Measurements from ENCODE around the gene STN1. TPM values are rescaled to one million over a fixed set of nuclear protein-coding genes. Genes with fewer than 3 reads are reported as not detected.

The STN1 gene
- total and polyA plus RNA-seq, 9 of the 15 experiments (the other 6 are each of a cell fraction or from before 2014, with no cell fraction given), result 9.1 to 19.6 (median 13.8) TPM

DNA sequence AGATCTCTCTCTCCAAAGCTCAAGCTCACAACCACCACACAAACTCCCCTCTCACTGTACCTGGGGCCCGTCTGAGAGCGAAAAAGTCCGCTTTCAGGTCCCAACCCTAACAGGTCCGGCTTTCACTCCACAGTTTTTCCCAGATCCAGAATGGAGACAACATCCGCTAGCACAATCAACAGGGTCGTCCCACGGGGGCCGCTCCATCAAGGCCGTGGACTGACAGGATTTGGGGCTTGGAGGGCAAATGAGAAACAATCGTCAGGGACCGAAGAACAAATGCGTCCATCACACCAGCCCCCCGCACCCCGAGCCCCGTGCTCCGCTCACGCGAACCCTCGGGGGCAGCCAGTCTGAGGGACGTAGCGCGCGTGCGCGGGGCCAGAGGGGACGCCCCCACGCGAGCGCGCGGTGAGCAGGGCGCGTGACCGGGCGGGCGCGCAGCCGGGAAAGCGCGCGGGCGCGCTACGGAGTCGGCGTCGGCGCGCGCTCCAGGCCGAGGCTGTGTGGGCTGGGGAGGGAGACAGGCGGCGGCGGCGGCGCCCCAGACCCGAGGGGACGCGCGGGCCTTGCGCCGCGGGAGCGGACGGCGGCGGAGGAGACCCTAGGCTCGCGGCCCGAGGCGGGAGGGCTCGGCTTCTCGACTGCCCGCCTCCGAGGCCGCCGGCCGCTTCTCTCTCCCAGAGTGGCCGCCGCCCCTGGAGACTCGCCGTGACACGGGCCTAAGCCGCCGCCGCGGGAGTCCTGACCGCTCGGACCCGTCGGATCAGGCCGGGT is 48.9 kb upstream of the STN1 start, which contains the start of gene SLK (continued):
- TF ChIP-seq, protein P1, sequence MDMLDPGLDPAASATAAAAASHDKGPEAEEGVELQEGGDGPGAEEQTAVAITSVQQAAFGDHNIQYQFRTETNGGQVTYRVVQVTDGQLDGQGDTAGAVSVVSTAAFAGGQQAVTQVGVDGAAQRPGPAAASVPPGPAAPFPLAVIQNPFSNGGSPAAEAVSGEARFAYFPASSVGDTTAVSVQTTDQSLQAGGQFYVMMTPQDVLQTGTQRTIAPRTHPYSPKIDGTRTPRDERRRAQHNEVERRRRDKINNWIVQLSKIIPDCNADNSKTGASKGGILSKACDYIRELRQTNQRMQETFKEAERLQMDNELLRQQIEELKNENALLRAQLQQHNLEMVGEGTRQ (CRISPR knock-in tag; IDR thresholded peaks at IDR 0.05), result 0 out of 2 replicates have a peak, but pooled peaks have one; percentile 23
- TF ChIP-seq ILK (tag; IDR thresholded peaks at IDR 0.05; ENCODE audit: borderline replicate concordance, low read depth), result no peak
- no peak for TF ChIP-seq KHSRP (IDR thresholded peaks at IDR 0.05)
- TF ChIP-seq ZNF41 (CRISPR knock-in tag; conservative IDR thresholded peaks at IDR 0.05), result 0 out of 2 replicates have a peak, but pooled peaks have one; percentile 19
- no peak for TF ChIP-seq ELF4 (CRISPR knock-in tag; IDR thresholded peaks at IDR 0.05)
- TF ChIP-seq CC2D1A (IDR thresholded peaks at IDR 0.05), result no peak
- TF ChIP-seq RBM39 (optimal IDR thresholded peaks at IDR 0.05; ENCODE audit: low read depth, low read length), result no peak
- TF ChIP-seq, protein P2, sequence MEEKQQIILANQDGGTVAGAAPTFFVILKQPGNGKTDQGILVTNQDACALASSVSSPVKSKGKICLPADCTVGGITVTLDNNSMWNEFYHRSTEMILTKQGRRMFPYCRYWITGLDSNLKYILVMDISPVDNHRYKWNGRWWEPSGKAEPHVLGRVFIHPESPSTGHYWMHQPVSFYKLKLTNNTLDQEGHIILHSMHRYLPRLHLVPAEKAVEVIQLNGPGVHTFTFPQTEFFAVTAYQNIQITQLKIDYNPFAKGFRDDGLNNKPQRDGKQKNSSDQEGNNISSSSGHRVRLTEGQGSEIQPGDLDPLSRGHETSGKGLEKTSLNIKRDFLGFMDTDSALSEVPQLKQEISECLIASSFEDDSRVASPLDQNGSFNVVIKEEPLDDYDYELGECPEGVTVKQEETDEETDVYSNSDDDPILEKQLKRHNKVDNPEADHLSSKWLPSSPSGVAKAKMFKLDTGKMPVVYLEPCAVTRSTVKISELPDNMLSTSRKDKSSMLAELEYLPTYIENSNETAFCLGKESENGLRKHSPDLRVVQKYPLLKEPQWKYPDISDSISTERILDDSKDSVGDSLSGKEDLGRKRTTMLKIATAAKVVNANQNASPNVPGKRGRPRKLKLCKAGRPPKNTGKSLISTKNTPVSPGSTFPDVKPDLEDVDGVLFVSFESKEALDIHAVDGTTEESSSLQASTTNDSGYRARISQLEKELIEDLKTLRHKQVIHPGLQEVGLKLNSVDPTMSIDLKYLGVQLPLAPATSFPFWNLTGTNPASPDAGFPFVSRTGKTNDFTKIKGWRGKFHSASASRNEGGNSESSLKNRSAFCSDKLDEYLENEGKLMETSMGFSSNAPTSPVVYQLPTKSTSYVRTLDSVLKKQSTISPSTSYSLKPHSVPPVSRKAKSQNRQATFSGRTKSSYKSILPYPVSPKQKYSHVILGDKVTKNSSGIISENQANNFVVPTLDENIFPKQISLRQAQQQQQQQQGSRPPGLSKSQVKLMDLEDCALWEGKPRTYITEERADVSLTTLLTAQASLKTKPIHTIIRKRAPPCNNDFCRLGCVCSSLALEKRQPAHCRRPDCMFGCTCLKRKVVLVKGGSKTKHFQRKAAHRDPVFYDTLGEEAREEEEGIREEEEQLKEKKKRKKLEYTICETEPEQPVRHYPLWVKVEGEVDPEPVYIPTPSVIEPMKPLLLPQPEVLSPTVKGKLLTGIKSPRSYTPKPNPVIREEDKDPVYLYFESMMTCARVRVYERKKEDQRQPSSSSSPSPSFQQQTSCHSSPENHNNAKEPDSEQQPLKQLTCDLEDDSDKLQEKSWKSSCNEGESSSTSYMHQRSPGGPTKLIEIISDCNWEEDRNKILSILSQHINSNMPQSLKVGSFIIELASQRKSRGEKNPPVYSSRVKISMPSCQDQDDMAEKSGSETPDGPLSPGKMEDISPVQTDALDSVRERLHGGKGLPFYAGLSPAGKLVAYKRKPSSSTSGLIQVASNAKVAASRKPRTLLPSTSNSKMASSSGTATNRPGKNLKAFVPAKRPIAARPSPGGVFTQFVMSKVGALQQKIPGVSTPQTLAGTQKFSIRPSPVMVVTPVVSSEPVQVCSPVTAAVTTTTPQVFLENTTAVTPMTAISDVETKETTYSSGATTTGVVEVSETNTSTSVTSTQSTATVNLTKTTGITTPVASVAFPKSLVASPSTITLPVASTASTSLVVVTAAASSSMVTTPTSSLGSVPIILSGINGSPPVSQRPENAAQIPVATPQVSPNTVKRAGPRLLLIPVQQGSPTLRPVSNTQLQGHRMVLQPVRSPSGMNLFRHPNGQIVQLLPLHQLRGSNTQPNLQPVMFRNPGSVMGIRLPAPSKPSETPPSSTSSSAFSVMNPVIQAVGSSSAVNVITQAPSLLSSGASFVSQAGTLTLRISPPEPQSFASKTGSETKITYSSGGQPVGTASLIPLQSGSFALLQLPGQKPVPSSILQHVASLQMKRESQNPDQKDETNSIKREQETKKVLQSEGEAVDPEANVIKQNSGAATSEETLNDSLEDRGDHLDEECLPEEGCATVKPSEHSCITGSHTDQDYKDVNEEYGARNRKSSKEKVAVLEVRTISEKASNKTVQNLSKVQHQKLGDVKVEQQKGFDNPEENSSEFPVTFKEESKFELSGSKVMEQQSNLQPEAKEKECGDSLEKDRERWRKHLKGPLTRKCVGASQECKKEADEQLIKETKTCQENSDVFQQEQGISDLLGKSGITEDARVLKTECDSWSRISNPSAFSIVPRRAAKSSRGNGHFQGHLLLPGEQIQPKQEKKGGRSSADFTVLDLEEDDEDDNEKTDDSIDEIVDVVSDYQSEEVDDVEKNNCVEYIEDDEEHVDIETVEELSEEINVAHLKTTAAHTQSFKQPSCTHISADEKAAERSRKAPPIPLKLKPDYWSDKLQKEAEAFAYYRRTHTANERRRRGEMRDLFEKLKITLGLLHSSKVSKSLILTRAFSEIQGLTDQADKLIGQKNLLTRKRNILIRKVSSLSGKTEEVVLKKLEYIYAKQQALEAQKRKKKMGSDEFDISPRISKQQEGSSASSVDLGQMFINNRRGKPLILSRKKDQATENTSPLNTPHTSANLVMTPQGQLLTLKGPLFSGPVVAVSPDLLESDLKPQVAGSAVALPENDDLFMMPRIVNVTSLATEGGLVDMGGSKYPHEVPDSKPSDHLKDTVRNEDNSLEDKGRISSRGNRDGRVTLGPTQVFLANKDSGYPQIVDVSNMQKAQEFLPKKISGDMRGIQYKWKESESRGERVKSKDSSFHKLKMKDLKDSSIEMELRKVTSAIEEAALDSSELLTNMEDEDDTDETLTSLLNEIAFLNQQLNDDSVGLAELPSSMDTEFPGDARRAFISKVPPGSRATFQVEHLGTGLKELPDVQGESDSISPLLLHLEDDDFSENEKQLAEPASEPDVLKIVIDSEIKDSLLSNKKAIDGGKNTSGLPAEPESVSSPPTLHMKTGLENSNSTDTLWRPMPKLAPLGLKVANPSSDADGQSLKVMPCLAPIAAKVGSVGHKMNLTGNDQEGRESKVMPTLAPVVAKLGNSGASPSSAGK (IDR thresholded peaks at IDR 0.05), result no peak
- peak; percentile 81 for TF ChIP-seq POLR2A (conservative IDR thresholded peaks at IDR 0.05)
- no peak for TF ChIP-seq ZNF232 (CRISPR knock-in tag; IDR thresholded peaks at IDR 0.05)
- TF ChIP-seq HNRNPLL (IDR thresholded peaks at IDR 0.05; ENCODE audit: low read depth, low read length, poor library complexity, severe bottlenecking), result peak; percentile 73
- peak; percentile 78 for TF ChIP-seq SUPT5H (IDR thresholded peaks at IDR 0.05)
- TF ChIP-seq, protein P3, sequence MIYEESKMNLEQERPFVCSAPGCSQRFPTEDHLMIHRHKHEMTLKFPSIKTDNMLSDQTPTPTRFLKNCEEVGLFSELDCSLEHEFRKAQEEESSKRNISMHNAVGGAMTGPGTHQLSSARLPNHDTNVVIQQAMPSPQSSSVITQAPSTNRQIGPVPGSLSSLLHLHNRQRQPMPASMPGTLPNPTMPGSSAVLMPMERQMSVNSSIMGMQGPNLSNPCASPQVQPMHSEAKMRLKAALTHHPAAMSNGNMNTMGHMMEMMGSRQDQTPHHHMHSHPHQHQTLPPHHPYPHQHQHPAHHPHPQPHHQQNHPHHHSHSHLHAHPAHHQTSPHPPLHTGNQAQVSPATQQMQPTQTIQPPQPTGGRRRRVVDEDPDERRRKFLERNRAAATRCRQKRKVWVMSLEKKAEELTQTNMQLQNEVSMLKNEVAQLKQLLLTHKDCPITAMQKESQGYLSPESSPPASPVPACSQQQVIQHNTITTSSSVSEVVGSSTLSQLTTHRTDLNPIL (CRISPR knock-in tag; IDR thresholded peaks at IDR 0.05), result no peak
- TF ChIP-seq MTA3 (IDR thresholded peaks at IDR 0.05; ENCODE audit: borderline replicate concordance), result no peak
- TF ChIP-seq PRPF4 (IDR thresholded peaks at IDR 0.05; ENCODE audit: insufficient read depth, low read depth, low read length, poor library complexity, severe bottlenecking), result no peak

Data from K562 (cell line).